HG03457 (cell line): ENCODE measurements around the gene UBR3.

ENCODE experiments used
- ATAC-seq: cut with Tn5 transposase; IDR thresholded peaks from one replicate; pipeline ENCODE4 v1.9.1; 2021; ENCODE audit warnings: moderate number of reproducible peaks; ENCODE audit not compliant: unreplicated experiment

UBR3 gene

GRCh38 chr2:170044751-170045478, 217.7 kb downstream of the UBR3 start:
- ATAC-seq, result no peak

- no peak for ATAC-seq
Observed at GRCh38 chr2:170047331-170048065, 220.2 kb downstream of the UBR3 start.

- no peak for ATAC-seq
Observed at GRCh38 chr2:170052151-170052550, 224.9 kb downstream of the UBR3 start.

GRCh38 chr2:170054997-170055396, 227.7 kb downstream of the UBR3 start:
- ATAC-seq, result no peak

GRCh38 chr2:170056900-170057299, 229.6 kb downstream of the UBR3 start:
- no peak for ATAC-seq

- no peak for ATAC-seq
Observed at GRCh38 chr2:170063456-170064235, 236.4 kb downstream of the UBR3 start.

- no peak for ATAC-seq
Observed at GRCh38 chr2:170070778-170071177, 243.5 kb downstream of the UBR3 start.

- no peak for ATAC-seq
Observed at GRCh38 chr2:170073288-170073687, 246.0 kb downstream of the UBR3 start.

GRCh38 chr2:170076189-170076588, 248.9 kb downstream of the UBR3 start:
- no peak for ATAC-seq

GRCh38 chr2:170077830-170078569, 250.7 kb downstream of the UBR3 start:
- ATAC-seq, result no peak

- ATAC-seq, result no peak
Observed at GRCh38 chr2:170084820-170085491, 257.7 kb downstream of the UBR3 start.

- no peak for ATAC-seq
Observed at GRCh38 chr2:170086117-170086688, 258.9 kb downstream of the UBR3 start.

- no peak for ATAC-seq
Observed at GRCh38 chr2:170086751-170087412, 259.6 kb downstream of the UBR3 start.

GRCh38 chr2:170087413-170087793, 260.1 kb downstream of the UBR3 start:
- no peak for ATAC-seq

- no peak for ATAC-seq
Observed at GRCh38 chr2:170088776-170089175, 261.5 kb downstream of the UBR3 start.

- ATAC-seq, result no peak
Observed at GRCh38 chr2:170090229-170090628, 263.0 kb downstream of the UBR3 start.

GRCh38 chr2:170091436-170091835, 264.2 kb downstream of the UBR3 start:
- ATAC-seq, result no peak

- no peak for ATAC-seq
Observed at GRCh38 chr2:170092436-170093060, 265.3 kb downstream of the UBR3 start.

- no peak for ATAC-seq
Observed at GRCh38 chr2:170095380-170095779, 268.1 kb downstream of the UBR3 start.
